Middle frontal gyrus (tissue), 1 donor: ENCODE data around the gene USP24.

Source experiments
- DNase-seq: peaks from one replicate; pipeline ENCODE4 v3.0.0-alpha.2; 2015; ENCODE audit warnings: low spot score; ENCODE audit errors: extremely low spot score

USP24 gene

DNA sequence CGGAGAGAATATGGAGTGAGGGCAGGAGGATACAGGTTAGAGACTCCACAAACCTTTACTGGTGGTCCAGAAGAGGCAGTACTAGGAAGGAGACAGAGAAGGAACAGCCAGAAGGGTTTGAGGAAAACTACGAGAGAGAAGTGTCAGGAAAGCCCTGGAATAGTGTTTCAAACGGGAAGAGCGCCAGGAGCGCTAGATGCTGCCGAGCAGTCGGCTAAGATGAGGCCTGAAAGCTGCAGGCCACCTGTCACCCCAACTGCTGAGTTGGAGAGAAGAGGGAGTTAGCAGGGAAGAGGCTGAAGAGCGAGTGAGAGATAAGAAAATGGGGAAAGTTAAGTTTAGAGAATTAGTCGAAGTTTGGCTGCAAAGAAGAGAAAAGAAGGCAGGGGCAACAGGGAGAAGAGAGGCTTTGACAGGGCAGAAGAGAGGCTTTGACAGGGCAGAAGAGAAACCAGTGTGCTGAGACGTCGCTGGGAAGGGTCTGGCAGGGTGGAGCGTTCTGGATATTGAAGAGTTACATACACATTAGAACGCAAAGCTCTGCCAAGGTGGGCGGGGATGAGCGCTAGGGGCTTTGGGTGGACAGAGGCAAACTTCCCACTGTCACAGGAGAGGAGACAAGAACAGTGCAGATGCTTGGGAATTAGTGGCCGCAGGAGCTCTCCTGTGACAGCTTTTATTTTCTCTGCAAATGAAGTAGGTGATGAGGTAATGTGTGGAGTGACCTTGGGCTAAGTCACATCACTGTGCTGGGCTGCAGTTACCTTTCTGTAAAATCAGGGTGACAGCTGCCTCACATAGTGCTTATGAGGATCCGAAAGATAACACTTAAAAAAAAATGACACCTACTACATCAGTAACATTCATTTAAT is 144.6 kb downstream of the USP24 start:
- no peak for DNase-seq

DNA sequence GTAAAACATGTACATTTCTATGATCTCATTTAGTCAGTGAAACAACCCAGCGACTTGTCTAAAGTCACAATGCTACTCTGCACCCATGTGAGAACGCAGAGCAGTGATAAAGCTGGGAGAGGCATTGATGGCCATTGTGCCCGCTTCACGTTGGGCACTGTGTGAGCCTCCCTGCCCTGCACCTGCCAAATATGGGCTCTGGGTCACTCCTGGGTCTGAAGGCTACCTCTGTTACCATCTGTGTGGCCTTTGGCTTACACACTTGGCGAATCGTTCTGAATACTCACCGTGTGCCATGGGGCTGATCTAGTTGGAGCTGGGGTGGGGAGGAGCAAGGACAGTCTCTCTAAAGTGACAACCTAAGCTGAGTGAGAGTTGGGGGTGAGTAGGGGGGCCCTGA is 145.9 kb downstream of the USP24 start:
- DNase-seq, result no peak

DNA sequence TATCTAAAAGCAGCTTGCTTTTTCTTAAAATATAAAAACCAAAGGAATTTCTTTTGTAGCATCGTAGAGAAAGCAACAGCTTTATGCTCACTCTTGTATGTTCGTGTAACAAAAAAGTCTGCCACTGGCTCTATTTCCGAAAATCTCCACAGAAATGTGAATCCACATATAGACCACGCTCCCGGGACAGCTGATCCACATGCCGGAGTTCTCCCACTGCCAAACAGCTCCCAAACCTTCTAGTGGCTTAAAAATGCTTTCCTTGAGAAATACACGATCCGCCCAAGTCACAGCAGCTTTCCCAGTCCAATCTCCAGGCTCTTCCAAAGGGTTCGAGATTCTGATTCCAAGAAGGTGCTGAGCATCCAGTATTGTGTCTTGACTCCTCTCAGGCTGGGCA is 146.5 kb downstream of the USP24 start:
- DNase-seq, result no peak

DNA sequence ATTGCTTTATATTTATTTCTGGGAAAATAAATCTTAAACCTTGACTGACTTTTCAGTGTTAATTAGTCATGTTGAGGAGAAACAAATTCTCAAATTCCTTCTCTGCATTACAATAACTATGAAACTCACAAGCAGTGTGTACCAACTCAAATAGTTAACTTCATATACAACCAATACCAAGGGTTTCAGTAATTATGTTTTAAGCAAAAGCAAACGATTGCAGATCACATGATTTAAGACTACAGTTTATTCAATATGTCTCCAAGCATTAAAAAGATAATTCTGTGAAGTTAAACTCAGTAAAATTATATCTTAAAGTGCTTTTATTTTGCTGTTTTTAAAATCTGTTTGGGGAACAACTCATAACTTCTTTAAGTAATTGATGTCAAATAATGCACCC is 147.2 kb downstream of the USP24 start:
- DNase-seq, result no peak

DNA sequence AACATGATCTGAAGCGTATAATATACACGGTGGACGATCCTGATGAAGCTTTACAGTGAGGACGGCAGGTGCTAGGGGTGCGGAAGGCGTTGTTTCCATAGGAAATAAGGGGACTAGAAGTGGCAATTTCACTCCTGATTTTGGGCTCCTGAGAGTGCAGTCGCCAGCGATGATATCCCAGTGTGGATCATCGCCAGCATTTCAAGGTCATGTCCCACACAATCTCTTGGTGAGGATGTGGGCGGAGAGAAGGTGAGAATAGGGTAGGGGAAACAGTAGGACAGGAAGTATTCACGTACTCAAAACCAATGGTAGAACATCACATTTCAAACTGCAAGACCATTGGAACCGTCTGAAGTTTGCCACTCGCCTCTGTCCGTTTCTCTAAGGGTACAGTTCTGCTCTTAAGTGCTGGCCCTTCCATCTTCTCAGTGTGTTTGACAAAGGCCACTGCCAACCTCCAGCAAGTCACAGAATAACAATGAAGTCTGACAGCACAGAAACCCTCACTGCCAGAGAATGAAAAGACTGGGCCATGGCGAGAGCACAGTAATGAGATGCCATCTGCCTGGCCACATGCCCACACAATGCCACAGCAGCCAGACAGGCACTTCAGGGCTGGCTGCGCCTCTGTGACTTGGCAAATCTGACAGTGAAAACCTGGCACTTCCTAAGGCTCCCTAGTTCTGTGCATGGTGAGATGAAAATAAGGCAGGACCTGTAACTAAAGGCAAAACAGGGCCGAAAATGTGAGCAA is 148.0 kb downstream of the USP24 start:
- DNase-seq, result peak; percentile 82

DNA sequence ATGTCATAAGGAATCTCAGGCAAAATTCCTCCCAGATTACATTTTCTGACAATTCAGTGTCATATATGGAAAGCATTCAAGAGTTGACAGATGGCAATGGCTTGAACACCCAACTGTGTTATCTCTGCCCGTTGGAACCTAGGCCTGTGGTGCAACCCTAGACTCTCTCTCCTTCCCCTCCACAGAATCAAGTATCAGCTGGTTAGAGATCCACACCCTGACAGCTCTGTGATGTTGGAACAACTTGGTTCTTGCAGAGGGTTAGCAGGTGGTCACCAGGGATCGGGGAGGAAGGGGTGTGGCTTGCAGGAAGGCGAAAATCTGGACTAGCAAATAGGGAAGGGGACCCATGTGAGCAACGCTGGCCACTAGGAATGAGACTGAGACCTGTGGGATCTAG is 149.5 kb downstream of the USP24 start:
- DNase-seq, result no peak

DNA sequence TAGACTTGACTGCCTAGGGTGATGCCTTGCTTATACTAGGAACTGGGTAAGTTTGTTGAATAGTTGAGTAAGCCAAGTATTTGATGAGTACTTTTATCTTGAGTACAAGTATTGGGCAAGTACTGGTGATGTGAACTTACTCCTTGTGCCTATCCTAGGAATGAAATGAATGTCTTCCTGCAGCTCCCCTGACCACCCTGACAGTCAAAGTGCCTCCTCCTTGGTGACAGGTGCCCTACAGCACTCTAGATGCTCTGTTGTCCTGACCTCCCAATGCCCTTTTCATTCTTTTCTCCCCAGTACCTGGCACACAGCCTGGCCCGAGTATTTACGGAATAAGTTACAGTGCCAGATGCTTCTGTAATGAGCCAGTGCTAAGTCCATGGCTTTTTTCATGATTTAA is 150.3 kb downstream of the USP24 start:
- DNase-seq, result no peak

DNA sequence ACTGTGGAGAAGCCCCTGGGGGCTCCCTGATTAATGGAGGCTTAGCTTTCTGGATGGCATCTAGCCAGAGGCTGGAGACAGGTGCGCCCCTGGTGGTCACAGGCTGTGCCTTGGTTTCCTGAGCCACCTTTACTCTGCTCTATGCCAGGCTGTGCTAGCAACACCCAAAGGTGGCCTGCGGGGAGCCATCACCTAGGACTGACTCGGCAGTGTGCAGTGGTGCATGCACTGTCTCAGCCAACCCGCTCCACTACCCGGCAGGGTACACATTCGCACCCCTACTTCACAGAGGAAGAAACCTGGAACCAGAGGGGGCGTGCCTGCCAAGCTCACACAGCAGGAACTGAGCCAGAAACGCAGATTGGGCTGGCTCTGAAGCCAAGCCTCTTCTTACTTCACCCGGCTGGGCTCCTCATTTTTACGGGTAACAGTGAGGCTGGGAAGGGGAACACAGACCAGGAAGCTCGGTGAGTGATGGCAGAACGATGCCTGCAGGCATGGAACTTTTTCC is 151.0 kb downstream of the USP24 start:
- no peak for DNase-seq

DNA sequence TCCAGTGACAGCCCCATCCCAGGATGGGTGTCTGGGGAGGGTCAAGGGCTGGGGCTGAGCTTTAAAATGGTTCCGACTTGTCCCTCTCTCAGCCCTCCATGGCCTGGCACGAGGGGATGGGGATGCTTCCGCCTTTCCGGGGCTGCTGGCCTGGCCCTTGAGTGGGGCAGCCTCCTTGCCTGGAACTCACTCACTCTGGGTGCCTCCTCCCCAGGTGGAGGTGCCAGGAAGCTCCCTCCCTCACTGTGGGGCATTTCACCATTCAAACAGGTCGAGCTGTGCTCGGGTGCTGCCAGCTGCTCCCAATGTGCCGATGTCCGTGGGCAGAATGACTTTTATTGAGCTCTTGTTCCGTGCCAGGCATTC is 151.6 kb downstream of the USP24 start:
- DNase-seq, result no peak

DNA sequence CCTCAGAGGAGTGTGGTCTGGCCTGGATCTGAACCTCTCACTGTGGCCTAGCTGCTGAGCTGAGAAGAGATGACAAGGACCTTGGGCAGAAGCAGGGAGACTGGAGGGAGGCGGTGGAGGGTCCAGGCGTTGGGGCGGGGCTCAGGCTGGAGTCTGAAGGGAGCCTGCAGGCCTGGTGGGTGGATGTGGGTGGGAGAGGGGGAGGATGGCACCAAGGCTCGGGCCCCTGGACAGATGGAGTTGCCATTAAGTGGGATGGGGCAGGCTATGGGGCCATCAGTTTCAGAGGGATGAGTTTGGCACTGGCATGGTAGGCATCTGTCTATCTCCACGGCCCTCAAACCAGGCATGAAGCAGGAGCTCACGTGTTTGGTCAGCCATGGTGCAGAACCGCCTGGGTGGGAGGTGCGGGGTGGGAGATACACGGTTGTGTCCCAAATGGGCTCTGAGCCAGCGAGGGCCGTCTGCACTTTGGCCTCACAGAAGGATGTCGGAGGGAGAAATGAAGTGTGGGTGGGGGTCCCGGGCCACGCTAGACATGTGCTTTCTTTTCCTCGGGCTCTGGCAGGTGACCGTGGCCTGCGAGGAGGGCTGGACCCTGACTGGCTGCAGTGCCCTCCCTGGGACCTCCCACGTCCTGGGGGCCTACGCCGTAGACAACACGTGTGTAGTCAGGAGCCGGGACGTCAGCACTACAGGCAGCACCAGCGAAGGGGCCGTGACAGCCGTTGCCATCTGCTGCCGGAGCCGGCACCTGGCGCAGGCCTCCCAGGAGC is 152.2 kb downstream of the USP24 start:
- DNase-seq, result no peak

DNA sequence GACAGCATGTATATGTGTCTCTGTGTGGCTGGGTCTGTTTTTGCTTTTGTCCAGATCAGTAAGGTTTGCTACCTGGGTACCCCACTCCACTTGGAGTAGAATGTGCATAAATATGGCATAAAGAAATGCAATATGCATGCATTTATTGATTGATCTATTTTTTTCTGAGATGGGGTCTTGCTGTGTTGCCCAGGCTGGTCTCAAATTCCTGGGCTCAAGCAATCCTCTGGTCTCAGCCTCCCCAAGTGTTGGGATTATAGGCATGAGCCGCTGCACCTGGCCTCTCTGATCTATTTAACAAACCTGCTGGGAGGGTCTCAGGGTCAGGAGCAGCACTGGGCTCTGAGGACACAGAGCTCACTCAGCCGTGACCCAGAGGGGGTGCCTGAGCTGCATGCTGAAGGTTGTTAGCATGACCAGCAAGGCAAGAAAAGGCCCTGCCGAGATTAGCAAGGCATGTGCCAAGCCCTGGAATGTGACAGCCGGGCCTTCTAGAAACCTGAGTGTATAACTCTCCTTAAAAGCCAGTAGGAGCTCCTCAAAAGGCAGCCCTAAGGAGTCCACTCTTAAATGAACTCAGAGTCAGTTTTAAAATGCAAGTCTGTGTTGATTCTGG is 153.3 kb downstream of the USP24 start:
- no peak for DNase-seq

DNA sequence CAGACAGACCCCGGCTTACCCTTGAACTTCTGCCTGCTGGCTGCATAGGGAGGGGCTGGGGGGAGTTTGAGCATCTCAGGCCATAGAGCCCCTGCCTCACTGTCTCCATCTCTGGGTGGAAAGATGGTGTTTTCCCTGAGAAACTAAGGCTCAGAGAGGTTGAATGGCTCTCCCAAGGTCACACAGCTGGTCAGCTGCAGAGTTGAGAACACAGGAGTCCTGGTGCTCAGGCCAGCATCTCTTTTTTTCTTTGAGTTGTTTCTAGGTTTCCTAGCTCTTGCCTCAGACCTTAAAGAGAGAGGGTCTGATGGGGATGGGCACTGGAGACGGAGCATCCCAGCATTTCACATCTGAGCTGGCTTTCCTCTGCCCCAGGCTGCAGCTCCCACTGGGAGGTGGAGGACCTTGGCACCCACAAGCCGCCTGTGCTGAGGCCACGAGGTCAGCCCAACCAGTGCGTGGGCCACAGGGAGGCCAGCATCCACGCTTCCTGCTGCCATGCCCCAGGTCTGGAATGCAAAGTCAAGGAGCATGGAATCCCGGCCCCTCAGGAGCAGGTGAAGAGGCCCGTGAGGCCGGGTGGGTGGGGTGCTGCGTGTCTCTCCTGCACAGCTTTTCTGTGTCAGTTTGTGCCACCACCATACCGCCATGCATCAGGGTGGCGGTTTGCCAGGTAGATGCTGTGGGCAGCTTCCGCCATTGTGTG is 154.0 kb downstream of the USP24 start:
- no peak for DNase-seq

DNA sequence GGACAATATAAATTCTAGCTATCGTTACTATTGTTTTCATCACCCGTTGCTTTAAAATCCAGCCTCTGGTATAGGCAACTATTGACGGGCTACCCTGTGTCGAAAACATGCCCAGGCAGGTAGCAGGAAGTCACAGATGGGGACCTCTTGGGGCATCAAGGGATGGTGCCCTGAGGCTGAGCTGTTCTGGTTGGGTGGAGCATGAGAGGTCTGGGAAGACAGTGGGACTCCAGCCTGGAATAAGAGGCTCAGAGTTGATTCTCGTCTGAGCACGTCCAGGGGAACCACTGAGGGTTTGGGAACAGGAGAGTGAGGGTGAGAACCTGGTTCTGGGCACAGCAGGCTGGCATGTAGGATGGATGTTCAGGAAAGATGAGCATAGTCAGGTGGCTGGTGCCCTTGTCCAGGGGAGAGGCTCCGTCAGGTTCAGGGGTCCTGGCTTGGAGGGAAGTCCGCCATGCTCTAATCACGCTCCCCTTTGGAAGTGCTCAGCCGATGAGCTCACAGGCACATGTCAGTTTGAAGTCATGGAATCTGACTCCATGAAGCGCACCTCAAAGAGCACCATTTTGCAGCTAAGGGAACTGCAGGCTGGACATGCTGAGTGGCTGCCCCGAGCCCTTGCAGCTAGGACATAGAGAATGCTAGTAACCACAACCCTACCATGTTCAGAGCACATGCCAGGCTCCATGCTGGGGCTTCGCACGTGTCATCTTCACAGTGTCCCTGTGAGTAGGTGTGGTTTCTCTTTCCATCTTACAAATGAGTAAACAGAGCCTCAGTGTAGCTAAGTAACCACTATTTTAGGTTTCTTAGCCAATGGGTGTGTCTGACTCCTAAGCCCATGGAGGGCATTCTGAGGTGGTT is 154.8 kb downstream of the USP24 start:
- no peak for DNase-seq

DNA sequence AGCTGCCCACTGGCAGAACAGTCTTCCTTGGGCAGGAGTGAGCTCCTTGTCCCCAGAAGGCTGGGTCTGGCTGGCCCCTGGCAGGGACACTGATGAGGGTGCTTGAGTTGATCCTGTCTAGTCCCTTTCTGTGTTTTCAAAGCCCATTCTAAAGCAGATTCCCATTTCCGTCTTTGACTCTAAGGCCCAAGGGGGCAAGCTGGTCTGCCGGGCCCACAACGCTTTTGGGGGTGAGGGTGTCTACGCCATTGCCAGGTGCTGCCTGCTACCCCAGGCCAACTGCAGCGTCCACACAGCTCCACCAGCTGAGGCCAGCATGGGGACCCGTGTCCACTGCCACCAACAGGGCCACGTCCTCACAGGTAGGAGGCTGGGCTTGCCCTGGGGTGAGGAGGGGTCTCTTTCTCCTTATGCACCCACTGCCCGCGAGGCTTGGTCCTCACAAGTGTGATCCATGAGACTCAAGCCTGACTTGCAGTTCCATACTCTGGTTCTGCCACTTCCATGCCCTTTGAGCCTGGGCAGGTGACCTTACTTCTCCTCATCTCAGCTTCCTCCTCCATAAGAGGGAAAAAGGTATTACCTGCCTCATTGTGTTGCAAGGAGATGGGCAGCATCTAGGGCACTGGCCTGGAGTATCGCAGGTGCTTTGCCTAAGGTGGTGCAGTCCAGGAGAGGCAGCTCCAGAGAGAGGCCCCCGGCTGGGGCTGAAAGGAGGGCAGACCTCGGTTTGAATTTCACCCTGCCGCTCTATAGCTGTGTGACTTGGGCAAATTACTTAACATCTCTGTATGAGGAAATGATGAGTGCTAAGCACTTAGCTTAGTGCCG is 155.6 kb downstream of the USP24 start:
- DNase-seq, result no peak

DNA sequence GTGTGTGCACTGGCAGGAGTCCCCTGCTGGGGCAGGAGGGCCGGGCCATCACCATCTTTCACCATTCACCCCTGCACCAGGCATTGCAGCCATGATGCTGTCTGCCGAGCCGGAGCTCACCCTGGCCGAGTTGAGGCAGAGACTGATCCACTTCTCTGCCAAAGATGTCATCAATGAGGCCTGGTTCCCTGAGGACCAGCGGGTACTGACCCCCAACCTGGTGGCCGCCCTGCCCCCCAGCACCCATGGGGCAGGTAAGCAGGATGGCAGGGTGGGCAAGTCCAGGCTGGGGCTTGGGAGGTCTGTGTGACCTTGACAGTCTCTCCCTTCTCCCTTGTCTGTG is 157.2 kb downstream of the USP24 start:
- DNase-seq, result no peak

DNA sequence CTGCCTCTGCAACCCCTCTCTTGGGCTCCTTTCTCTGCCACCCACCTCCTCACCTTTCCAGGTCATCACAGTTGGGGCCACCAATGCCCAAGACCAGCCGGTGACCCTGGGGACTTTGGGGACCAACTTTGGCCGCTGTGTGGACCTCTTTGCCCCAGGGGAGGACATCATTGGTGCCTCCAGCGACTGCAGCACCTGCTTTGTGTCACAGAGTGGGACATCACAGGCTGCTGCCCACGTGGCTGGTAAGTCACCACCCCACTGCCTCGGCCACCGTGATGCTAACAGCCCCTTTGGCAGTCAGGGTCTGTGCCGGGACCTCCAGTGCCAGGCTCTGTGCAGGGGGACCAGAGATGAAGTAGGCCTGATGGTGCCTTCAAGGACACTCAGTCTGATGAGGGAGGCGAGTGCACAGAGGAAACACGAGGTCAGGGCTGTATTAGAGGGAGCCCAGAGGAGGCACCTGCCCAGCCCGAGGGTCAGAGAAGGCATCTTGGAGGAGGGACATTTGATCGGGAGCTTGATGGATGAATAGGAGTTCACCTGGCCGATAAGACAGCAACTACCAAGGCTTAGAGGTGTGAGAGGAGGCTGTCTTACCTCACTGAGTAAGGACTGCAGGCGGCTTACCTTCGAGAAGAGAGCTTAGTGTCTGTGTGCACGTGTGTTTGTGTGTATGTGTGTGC is 157.8 kb downstream of the USP24 start:
- DNase-seq, result no peak

DNA sequence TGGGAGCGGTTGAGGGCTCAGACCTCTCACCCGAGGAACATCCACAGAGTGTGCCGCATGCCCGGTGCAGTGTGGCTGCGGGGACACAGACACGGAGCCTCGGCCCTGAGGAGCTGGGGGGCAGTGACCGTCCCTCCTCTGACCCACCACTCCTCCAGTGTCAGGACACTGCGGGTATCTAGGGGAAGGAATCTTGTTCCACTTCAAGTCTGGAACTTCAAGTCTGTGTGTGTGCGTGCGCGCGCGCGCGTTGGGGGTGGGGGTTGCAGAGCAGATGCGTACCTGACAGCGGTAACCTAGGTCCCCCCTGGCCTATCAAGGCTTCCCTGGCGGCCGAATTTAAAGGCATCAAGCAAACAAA is 158.6 kb downstream of the USP24 start:
- no peak for DNase-seq

DNA sequence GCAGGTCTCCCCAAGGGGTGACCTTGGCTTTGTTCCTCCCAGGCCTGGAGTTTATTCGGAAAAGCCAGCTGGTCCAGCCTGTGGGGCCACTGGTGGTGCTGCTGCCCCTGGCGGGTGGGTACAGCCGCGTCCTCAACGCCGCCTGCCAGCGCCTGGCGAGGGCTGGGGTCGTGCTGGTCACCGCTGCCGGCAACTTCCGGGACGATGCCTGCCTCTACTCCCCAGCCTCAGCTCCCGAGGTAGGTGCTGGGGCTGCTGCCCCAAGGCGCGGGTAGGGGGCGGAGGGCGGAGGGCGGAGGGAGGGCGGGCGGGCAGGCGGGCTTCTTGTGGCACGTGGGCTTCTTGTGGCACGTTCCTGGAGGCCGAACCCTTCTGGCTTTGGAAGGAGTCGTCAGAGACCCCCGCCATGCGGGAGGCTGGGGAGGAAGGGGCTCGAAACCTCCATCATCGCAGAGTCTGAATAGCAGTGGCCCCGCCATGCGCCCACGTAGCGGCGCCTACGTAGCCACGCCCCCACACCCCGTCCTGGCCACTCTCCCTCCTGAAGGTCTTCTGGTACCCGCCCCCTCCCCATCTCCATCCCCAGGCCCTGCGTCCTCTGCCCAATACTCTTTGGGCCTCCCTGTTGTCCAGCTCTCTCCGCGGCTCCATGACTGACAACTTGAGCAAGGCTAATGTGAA is 159.1 kb downstream of the USP24 start:
- DNase-seq, result no peak
